Glutamatergic neuron (in vitro differentiated cells): ENCODE data around the gene ARAP2. TPM values are rescaled to one million over a fixed set of nuclear protein-coding genes. Genes with fewer than 3 reads are reported as not detected.

Experiments
- DNase-seq: peaks from one replicate; pipeline ENCODE4 v3.0.0; 2022
- H3K27ac Mint-ChIP-seq: one replicate; pipeline ENCODE4 v1.8.0; 2020; ENCODE audit warnings: mild to moderate bottlenecking, mixed read lengths, inconsistent platforms; ENCODE audit not compliant: unreplicated experiment
- H3K27me3 Mint-ChIP-seq: one replicate; pipeline ENCODE4 v1.8.0; 2020; ENCODE audit warnings: mild to moderate bottlenecking, moderate library complexity, mixed read lengths, inconsistent platforms; ENCODE audit not compliant: unreplicated experiment
- H3K36me3 Mint-ChIP-seq: one replicate; pipeline ENCODE4 v1.8.0; 2020; ENCODE audit warnings: mild to moderate bottlenecking, mixed read lengths, inconsistent platforms; ENCODE audit not compliant: unreplicated experiment
- H3K4me1 Mint-ChIP-seq: one replicate; pipeline ENCODE4 v1.8.0; 2020; ENCODE audit warnings: mild to moderate bottlenecking, low read depth, mixed read lengths, inconsistent platforms; ENCODE audit not compliant: unreplicated experiment
- H3K4me3 Mint-ChIP-seq: one replicate; pipeline ENCODE4 v1.8.0; 2020; ENCODE audit warnings: mild to moderate bottlenecking, mixed read lengths, inconsistent platforms; ENCODE audit not compliant: unreplicated experiment
- H3K9me3 Mint-ChIP-seq: one replicate; pipeline ENCODE4 v1.8.0; 2020; ENCODE audit warnings: mild to moderate bottlenecking, moderate library complexity, mixed read lengths, inconsistent platforms; ENCODE audit not compliant: unreplicated experiment
- total RNA-seq: library from RNA; stranded (reverse); fragmentation: NEBNext Ultra II Directional; extraction: Animal tissue kit (Norgen Biotek cat#: 25700); gene quantifications from one replicate; pipeline ENCODE4 v1.2.1, GENCODE V29; 2021; ENCODE audit not compliant: unreplicated experiment
- TF ChIP-seq, protein P1 (sequence below): fragments of 200-600 bp; sonication (generic); IDR thresholded peaks from one replicate; pipeline ENCODE4 v1.5.0; 2021; ENCODE audit not compliant: partially characterized antibody, unreplicated experiment

The ARAP2 gene
- total RNA-seq, 1 donor from 2014 or later, result 1.4 TPM

DNA sequence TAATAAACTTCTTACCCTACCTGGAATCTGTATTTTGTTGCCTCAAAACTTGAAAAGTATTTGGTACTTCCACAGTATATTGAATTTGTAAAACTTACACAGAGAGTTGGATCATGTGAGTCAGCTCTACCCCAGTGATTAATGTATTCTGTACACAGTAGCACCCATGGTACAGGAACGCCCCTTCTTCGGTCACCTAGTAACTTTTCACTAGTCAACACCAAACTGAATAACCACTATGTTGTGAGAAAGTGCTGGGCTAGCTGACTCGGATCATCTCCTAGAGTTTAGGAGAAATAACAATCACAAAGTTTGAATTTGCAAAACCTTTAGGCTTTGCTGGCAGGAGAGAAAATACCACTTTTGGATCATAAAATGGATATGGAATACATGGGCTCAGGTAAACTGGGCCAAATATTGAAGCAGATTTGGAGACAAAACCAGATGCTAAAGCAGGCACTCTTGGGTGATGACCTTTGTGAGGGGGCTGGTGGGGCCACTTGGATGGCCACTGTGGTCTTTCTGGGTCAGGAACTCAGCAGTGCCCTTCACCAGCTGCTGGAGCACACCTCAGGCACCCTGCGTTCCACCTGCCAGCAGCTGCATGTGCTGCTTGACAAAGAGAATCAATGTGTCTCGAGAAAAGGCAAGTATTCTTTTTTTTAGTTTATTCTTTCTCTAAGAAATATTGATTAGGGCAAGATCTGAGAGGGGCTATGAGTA, 37.2 kb upstream of the ARAP2 start, which contains the start of gene DTHD1:
Gene DTHD1 (plus strand): TSS at position 233 of the 723 bp plus-strand sequence. CDS start 143 bp downstream, at position 376.
- H3K27ac Mint-ChIP-seq, result no peak within 1 kb of the TSS
- H3K36me3 Mint-ChIP-seq, result no peaks in the 10 kb centered on the region
- no peaks in the 10 kb centered on the region for H3K27me3 Mint-ChIP-seq
- TF ChIP-seq, protein P1, sequence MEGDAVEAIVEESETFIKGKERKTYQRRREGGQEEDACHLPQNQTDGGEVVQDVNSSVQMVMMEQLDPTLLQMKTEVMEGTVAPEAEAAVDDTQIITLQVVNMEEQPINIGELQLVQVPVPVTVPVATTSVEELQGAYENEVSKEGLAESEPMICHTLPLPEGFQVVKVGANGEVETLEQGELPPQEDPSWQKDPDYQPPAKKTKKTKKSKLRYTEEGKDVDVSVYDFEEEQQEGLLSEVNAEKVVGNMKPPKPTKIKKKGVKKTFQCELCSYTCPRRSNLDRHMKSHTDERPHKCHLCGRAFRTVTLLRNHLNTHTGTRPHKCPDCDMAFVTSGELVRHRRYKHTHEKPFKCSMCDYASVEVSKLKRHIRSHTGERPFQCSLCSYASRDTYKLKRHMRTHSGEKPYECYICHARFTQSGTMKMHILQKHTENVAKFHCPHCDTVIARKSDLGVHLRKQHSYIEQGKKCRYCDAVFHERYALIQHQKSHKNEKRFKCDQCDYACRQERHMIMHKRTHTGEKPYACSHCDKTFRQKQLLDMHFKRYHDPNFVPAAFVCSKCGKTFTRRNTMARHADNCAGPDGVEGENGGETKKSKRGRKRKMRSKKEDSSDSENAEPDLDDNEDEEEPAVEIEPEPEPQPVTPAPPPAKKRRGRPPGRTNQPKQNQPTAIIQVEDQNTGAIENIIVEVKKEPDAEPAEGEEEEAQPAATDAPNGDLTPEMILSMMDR, result no peak
- no peak for DNase-seq
- peaks cover 3% of the 10 kb centered on the region for H3K4me1 Mint-ChIP-seq
- no peak within 1 kb of the TSS for H3K4me3 Mint-ChIP-seq
- H3K9me3 Mint-ChIP-seq, result no peaks in the 10 kb centered on the region

DNA sequence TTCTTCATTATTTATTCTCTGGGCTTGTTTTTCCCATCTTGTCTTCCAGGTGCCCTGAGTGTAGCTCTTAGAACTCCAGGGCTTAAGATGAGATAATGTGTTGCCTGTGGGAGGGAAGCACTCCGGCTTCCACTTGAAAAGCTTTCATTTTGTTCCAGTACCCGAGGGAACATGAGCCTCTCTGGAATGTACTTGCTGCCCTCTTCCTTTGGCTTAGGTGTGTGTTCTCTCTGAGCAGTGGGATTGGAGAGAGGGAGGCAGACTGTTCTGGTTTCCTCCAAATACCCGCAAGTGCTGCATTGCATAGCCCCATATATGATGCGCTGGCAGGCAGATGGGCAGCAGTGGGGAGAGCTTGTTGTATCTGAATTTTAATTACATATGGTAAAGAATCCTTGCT, 36.2 kb upstream of the ARAP2 start:
- no peak for DNase-seq
- Mint-ChIP-seq H3K27ac (no peak overlapping the region), H3K36me3 (no peaks in the 10 kb centered on the region), H3K4me3 (no peak overlapping the region), H3K9me3 (no peaks in the 10 kb centered on the region), H3K4me1 (peaks cover 3% of the 10 kb centered on the region), H3K27me3 (peaks cover 2% of the 10 kb centered on the region)
- TF ChIP-seq, protein P1, result no peak

DNA sequence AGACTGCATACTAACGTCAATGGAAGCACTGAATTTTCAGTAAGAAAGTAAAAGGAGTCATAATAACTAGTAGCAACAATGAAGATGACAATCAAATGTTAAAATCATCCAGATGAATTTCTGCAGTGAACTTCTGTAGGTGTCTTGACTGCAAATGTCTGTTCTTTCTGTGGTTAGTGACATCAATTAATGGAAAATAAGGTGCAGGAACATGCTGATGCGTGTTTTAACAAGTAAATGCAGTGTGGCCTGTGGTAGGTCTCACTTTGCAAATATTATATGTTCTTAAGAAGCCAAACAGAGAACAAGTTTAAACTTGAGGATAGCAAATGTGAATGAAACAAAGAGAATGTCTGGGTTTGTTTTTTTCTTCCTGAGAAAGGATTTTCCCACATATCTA, 34.5 kb upstream of the ARAP2 start:
- no peak overlapping the region for H3K27ac Mint-ChIP-seq
- no peaks in the 10 kb centered on the region for H3K36me3 Mint-ChIP-seq
- H3K4me3 Mint-ChIP-seq, result no peak overlapping the region
- TF ChIP-seq, protein P1, result no peak
- peaks cover 3% of the 10 kb centered on the region for H3K4me1 Mint-ChIP-seq
- H3K27me3 Mint-ChIP-seq, result peaks cover 2% of the 10 kb centered on the region
- H3K9me3 Mint-ChIP-seq, result no peaks in the 10 kb centered on the region
- no peak for DNase-seq

DNA sequence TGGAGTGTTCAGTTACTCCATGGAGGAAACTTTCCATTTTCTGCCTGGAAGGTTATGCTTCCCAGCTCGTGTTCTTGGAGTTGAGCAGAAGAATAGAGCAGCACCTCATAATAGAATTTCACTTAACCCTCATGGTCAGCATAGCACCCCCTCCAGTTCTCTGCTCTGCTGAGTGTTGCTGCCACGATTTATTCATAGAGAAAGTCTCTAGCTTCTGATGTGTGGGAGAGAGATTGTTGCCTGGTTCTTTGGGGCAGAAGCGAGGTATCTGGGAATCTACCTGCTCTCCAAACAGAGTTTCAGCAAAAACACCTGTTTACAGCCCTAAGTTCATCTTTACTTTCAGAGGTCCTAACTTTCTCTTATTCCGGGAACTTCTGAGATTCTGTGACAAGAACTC, 33.2 kb upstream of the ARAP2 start:
- Mint-ChIP-seq H3K9me3 (no peaks in the 10 kb centered on the region), H3K27ac (no peak overlapping the region), H3K4me3 (no peak overlapping the region), H3K4me1 (peaks cover 3% of the 10 kb centered on the region), H3K36me3 (no peaks in the 10 kb centered on the region), H3K27me3 (peaks cover 2% of the 10 kb centered on the region)
- no peak for DNase-seq
- TF ChIP-seq, protein P1, result no peak

DNA sequence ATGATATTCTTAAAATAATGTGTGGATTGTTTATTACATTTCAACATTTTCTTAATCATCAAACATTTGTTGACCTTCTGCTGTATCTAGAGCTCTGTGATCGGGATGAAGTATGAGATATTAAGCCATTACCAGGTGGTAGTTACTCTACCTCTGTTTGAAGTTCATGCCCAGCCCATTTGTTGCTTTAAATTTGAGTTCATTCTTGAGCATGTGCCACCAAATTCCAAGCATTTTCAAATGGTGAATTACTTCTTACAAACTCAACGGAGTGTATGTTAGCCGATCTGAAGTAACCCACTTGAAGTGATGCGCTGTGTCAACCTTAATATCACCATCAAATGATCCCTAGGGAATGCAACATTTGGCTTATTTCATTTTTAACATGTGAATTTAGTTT, 29.8 kb upstream of the ARAP2 start:
- H3K9me3 Mint-ChIP-seq, result no peaks in the 10 kb centered on the region
- H3K27me3 Mint-ChIP-seq, result peaks cover 5% of the 10 kb centered on the region

More for the DNA sequence above, 29.8 kb upstream of the ARAP2 start:
- TF ChIP-seq, protein P1, result no peak
- H3K36me3 Mint-ChIP-seq, result no peaks in the 10 kb centered on the region
- H3K4me3 Mint-ChIP-seq, result no peak overlapping the region
- H3K27ac Mint-ChIP-seq, result no peak overlapping the region
- H3K4me1 Mint-ChIP-seq, result no peaks in the 10 kb centered on the region
- DNase-seq, result no peak
